Lower lobe of right lung (tissue), 2 donors: ENCODE results near the gene TP53AIP1. TPM values are rescaled to one million over a fixed set of nuclear protein-coding genes. Genes with fewer than 3 reads are reported as not detected.
A peak's percentile ranks its signal among the peaks of the same experiment; 100 is the strongest.

ENCODE experiments used
- ATAC-seq, 2 donors: fragments of 200-7000 bp; cut with Tn5 transposase; one replicate each; pipeline ENCODE4 v1.9.1; 2020 to 2022; ENCODE audit warnings: mild to moderate bottlenecking in 2 of 2, moderate library complexity in 2 of 2
- DNase-seq: peaks from one replicate; pipeline ENCODE4 v3.0.0-alpha.2; 2020
- H3K27ac ChIP-seq: fragments of 200-600 bp; one replicate; pipeline ENCODE4 v1.8.0; 2022
- H3K27me3 ChIP-seq: fragments of 200-600 bp; one replicate; pipeline ENCODE4 v1.8.0; 2022; ENCODE audit warnings: low read depth
- H3K36me3 ChIP-seq: fragments of 200-600 bp; one replicate; pipeline ENCODE4 v1.8.0; 2022; ENCODE audit warnings: mild to moderate bottlenecking
- H3K4me1 ChIP-seq: fragments of 200-600 bp; one replicate; pipeline ENCODE4 v1.8.0; 2022
- H3K4me3 ChIP-seq: fragments of 200-600 bp; one replicate; pipeline ENCODE4 v1.8.0; 2022; ENCODE audit warnings: mild to moderate bottlenecking
- H3K9me3 ChIP-seq: fragments of 200-600 bp; one replicate; pipeline ENCODE4 v1.8.0; 2022
- intact Hi-C: fragments of 100-400 bp; cut with DNase I; formaldehyde crosslinking; loops from one replicate; pipeline ENCODE4 v1.11.0; 2022
- total RNA-seq: library from RNA; stranded (reverse); fragmentation: NEBNext Ultra II Directional; extraction: Animal tissue kit (Norgen Biotek cat#: 25700); gene quantifications from one replicate; pipeline ENCODE4 v1.2.1, GENCODE V29; 2021
- TF ChIP-seq, protein P1 (sequence below): fragments of 200-600 bp; IDR thresholded peaks from one replicate; pipeline ENCODE4 v1.8.0; 2022; ENCODE audit warnings: antibody characterized with exemption, mild to moderate bottlenecking
- donor health status: DM: no; HTN: yes; CAD: no; lungs with severe emphysema.

TP53AIP1 gene
- total RNA-seq, 1 donor from 2014 or later, result not detected

DNA sequence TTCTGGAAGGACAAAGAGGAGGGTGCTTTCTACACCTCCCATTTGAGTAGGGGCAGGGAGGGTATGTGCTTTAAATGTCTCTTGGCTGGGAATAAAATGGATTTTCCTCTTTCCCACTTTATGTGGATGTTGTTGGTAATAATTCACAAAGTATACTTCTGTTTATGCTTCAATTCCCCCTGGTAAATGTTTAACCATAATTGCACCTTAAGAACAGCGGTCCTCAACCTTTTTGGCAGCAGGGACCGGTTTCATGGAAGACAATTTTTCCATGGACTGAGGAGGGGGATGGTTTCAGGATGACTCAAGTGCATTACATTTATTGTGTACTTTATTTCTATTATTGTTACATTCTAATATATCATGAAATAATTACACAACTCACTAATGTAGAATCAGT is 4.0 kb upstream of the TP53AIP1 start:
- Histone ChIP-seq H3K4me1 (no peaks in the 10 kb centered on the region), H3K27me3 (no peaks in the 10 kb centered on the region), H3K36me3 (no peaks in the 10 kb centered on the region), H3K9me3 (no peaks in the 10 kb centered on the region), H3K4me3 (no peak overlapping the region), H3K27ac (no peak overlapping the region)
- intact Hi-C loops, result no loop called here
- ATAC-seq, result no peak
- TF ChIP-seq, protein P1, sequence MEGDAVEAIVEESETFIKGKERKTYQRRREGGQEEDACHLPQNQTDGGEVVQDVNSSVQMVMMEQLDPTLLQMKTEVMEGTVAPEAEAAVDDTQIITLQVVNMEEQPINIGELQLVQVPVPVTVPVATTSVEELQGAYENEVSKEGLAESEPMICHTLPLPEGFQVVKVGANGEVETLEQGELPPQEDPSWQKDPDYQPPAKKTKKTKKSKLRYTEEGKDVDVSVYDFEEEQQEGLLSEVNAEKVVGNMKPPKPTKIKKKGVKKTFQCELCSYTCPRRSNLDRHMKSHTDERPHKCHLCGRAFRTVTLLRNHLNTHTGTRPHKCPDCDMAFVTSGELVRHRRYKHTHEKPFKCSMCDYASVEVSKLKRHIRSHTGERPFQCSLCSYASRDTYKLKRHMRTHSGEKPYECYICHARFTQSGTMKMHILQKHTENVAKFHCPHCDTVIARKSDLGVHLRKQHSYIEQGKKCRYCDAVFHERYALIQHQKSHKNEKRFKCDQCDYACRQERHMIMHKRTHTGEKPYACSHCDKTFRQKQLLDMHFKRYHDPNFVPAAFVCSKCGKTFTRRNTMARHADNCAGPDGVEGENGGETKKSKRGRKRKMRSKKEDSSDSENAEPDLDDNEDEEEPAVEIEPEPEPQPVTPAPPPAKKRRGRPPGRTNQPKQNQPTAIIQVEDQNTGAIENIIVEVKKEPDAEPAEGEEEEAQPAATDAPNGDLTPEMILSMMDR, result no peak
- DNase-seq, result no peak

DNA sequence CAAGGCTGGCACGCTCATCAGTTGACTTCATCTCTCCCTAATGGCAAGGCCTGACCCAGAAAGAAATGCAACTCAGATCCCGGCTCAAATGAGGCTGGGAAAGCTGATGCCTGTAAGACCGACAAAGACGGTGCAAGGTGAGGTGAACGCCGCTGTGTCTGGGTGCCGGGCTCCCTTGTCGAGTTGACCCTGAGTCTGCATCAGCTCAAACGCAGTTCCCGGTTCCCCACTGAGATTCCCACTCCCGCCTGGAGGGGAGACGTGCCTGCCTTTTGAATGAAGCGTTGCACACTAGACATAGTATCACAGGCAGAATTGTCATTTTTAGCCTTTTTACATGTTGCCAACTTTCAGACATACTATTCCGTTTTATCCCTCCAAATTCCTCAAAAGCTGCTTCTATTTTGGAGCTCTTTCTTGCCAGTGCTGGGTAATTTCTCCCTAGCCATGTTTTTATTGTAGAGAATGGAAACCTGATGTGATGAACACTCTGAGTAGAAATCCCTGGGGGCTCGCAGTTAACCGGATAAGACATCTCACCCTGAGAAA is 831 bp upstream of the TP53AIP1 start:
- Histone ChIP-seq H3K27ac (no peak overlapping the region), H3K4me3 (no peak overlapping the region), H3K4me1 (no peaks in the 10 kb centered on the region), H3K27me3 (no peaks in the 10 kb centered on the region), H3K36me3 (no peaks in the 10 kb centered on the region), H3K9me3 (no peaks in the 10 kb centered on the region)
- intact Hi-C loops, result no loop called here
- no peak for DNase-seq
- TF ChIP-seq, protein P1, result no peak
- no peak for ATAC-seq

DNA sequence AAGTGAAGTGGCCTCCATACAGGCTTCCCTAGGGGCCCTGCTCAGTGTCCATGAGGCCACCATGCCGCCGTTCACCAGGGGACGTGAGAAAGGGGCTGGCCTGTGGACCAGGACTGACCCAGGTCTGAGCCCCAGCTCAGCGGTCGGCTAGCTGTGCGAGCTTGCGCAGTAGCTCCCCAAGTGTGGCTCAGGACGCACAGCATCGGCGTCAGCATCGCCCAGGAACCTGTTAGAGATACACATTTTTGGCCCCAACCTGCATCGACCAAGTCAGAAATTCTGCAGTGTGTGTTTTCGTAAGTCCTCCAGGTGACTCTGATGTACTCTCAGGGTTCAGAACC is 429 bp downstream of the TP53AIP1 start:
- no peak for DNase-seq
- Histone ChIP-seq H3K4me3 (no peak overlapping the region), H3K27ac (no peak overlapping the region), H3K9me3 (no peaks in the 10 kb centered on the region), H3K4me1 (no peaks in the 10 kb centered on the region), H3K36me3 (no peaks in the 10 kb centered on the region), H3K27me3 (no peaks in the 10 kb centered on the region)
- intact Hi-C loops, result no loop called here
- TF ChIP-seq, protein P1, result no peak
- no peak for ATAC-seq

DNA sequence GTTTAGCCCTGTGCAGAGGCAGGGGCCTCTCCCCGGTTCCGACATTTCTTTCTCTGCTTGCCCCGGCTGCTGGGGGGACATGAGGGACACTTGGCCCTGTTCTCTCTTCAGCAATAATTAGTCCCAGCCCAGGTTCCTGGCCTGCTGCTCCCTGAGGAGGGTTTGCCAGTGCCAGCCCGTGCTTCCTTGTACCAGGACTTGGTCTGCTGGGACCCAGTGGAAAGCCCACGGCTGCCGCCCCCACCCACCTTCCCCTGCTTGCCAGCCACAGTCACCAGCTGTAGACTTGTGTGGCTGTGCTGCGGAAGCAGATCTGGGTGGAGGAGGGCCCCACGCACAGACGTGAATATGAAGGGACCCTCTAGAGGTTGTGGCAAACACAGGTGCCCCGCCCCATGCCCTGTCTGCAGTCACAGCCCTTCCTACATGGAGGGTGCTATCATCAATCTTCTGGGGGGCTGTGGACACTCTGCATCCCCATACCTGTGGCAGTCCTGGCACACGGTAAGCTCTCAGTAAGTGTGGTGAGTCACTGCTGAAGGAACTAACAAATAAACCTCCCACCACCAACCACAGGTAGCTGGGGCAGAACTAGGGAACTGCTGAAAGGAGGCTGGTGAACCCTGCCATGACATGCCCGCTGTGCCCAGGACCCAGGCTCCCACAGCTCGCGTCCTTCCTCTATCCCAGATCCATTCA is 949 bp downstream of the TP53AIP1 start:
- Histone ChIP-seq H3K9me3 (no peaks in the 10 kb centered on the region), H3K36me3 (no peaks in the 10 kb centered on the region), H3K27ac (no peak overlapping the region), H3K27me3 (no peaks in the 10 kb centered on the region), H3K4me3 (no peak overlapping the region), H3K4me1 (no peaks in the 10 kb centered on the region)
- TF ChIP-seq, protein P1, result no peak
- intact Hi-C loops, result no loop called here
- peak in 1 of 2 donors; percentile 5 for ATAC-seq
- DNase-seq, result no peak

DNA sequence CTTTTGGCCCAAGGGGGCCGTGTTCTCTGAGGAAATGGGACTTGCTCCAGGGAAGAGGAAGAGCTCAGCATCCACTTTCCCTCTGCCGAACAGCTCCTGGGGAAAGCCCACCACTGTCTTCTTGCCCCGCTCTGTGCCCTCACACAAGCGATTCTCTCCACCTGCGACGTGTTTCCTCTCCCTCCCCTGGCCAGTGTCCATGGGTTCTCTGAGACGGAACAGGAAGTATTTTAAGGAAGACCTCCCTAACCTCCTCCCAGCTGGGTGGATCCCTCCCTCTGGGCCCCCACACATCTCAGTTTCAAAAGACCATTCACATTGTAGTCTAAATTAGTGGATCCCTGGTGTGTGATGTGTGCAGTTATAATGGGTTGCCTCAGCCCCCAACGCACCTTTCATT is 1.6 kb downstream of the TP53AIP1 start:
- Histone ChIP-seq H3K4me3 (no peak overlapping the region), H3K9me3 (no peaks in the 10 kb centered on the region), H3K36me3 (no peaks in the 10 kb centered on the region), H3K4me1 (no peaks in the 10 kb centered on the region), H3K27me3 (no peaks in the 10 kb centered on the region), H3K27ac (no peak overlapping the region)
- TF ChIP-seq, protein P1, result no peak
- intact Hi-C loops, result no loop called here
- ATAC-seq (no peak), DNase-seq (no peak)
